Natural killer cell (primary cell): ENCODE results near the gene CDH20. TPM values are rescaled to one million over a fixed set of nuclear protein-coding genes. Genes with fewer than 3 reads are reported as not detected.

Experiments used
- ATAC-seq, 3 donors: fragments of 150-1000 bp in 2 of 3; fragments of 200-7000 bp in 1 of 3; cut with Tn5 transposase; 1 replicate in 1 of 3; 2 replicates in 2 of 3; pipeline ENCODE4 v1.10.0; 2021; ENCODE audit warnings: mild to moderate bottlenecking in 2 of 3, moderate library complexity in 2 of 3
- DNase-seq, 2 donors: peaks; one replicate each; pipeline versions ENCODE4 v3.0.0 to v3.0.0-alpha.2; 2013 to 2021; ENCODE audit warnings: mixed read lengths in 1 of 2
- H3K27ac ChIP-seq: one replicate; pipeline ENCODE4 v1.5.1; 2013; ENCODE audit warnings: mild to moderate bottlenecking, low read length
- H3K27me3 ChIP-seq: one replicate; pipeline ENCODE4 v1.6.1; 2013; ENCODE audit warnings: low read length; ENCODE audit not compliant: control insufficient read depth, insufficient read depth
- H3K36me3 ChIP-seq: one replicate; pipeline ENCODE4 v1.6.1; 2013; ENCODE audit warnings: low read length; ENCODE audit not compliant: control insufficient read depth, insufficient read depth
- H3K4me1 ChIP-seq: one replicate; pipeline ENCODE4 v1.6.1; 2013; ENCODE audit warnings: low read length; ENCODE audit not compliant: control insufficient read depth, insufficient read depth
- H3K4me3 ChIP-seq: one replicate; pipeline ENCODE4 v1.5.1; 2013; ENCODE audit warnings: low read length
- H3K9me3 ChIP-seq: one replicate; pipeline ENCODE4 v1.6.1; 2013; ENCODE audit warnings: low read length; ENCODE audit not compliant: control insufficient read depth, insufficient read depth
- H3K27ac Mint-ChIP-seq, 2 donors: one replicate each; pipeline ENCODE4 v1.8.0; 2022; ENCODE audit warnings: mild to moderate bottlenecking in 2 of 2, mixed read lengths in 2 of 2, moderate library complexity in 1 of 2
- H3K27me3 Mint-ChIP-seq, 2 donors: one replicate each; pipeline ENCODE4 v1.8.0; 2022; ENCODE audit warnings: low read depth in 2 of 2, mixed read lengths in 2 of 2
- H3K36me3 Mint-ChIP-seq: one replicate; pipeline ENCODE4 v1.8.0; 2022; ENCODE audit warnings: mixed read lengths
- H3K4me1 Mint-ChIP-seq, 2 donors: one replicate each; pipeline ENCODE4 v1.8.0; 2022; ENCODE audit warnings: mixed read lengths in 2 of 2
- H3K4me3 Mint-ChIP-seq: one replicate; pipeline ENCODE4 v1.8.0; 2022; ENCODE audit warnings: mild to moderate bottlenecking, moderate library complexity, mixed read lengths
- H3K9me3 Mint-ChIP-seq, 2 donors: one replicate each; pipeline ENCODE4 v1.8.0; 2022; ENCODE audit warnings: mixed read lengths in 2 of 2
- WGBS: methylation state at CpG from one replicate; pipeline ENCODE4 v1.1.7; 2013; ENCODE audit warnings: missing lambda C conversion rate; ENCODE audit not compliant: insufficient coverage; 5-methylcytosine and 5-hydroxymethylcytosine counted together
- intact Hi-C: fragments of 100-400 bp; cut with micrococcal nuclease; formaldehyde crosslinking; loops from one replicate; pipeline ENCODE4 v1.14.2; 2022
- total RNA-seq, 4 donors: library from RNA; stranded (reverse); fragments of 120-200 nt in 1 of 4; gene quantifications; one replicate each; pipeline versions ENCODE4 v1.2.3 to v1.2.4, GENCODE V29; 2013 to 2022
- TF ChIP-seq, protein P1 (sequence below): fragments of 200-600 bp; IDR thresholded peaks from one replicate; pipeline ENCODE4 v1.8.0; 2022; ENCODE audit warnings: antibody characterized with exemption

CDH20 gene
- total RNA-seq, 3 donors from 2014 or later (not counting 1 experiment from before 2014, with no cell fraction given) = 0.09 to 0.10 TPM; not detected in 1

DNA sequence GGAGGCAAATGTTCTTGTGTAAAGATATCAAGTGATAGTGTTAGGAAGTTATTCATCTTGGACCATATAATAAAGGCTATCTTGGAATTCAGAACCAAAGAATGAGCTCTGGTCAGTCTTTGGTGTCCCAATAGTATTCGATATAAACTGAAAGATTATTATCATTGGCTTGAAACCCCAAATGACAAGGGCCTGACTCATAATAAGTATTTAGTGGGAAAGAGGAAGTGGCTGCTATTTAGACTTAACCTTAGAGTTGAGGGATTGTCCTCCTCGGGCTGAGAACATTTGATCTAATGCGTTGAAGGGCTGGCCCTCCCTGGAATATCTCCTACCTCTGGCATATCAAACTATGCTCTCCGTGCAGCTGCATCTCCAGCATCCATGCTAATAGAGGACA, 67.5 kb downstream of the CDH20 start:
- Mint-ChIP-seq H3K27ac (no peak overlapping the region), H3K4me1 (no peaks in the 10 kb centered on the region), H3K36me3 (no peaks in the 10 kb centered on the region), H3K4me3 (no peak overlapping the region), H3K9me3 (peaks cover 4 to 7% of the 10 kb centered on the region in 2 donors), H3K27me3 (no peaks in the 10 kb centered on the region)
- H3K9me3 ChIP-seq = no peaks in the 10 kb centered on the region
- DNase-seq (no peak), ATAC-seq (no peak)
- H3K4me3 ChIP-seq = no peak overlapping the region
- H3K4me1 ChIP-seq = no peaks in the 10 kb centered on the region
- no peak overlapping the region for H3K27ac ChIP-seq
- TF ChIP-seq, protein P1, sequence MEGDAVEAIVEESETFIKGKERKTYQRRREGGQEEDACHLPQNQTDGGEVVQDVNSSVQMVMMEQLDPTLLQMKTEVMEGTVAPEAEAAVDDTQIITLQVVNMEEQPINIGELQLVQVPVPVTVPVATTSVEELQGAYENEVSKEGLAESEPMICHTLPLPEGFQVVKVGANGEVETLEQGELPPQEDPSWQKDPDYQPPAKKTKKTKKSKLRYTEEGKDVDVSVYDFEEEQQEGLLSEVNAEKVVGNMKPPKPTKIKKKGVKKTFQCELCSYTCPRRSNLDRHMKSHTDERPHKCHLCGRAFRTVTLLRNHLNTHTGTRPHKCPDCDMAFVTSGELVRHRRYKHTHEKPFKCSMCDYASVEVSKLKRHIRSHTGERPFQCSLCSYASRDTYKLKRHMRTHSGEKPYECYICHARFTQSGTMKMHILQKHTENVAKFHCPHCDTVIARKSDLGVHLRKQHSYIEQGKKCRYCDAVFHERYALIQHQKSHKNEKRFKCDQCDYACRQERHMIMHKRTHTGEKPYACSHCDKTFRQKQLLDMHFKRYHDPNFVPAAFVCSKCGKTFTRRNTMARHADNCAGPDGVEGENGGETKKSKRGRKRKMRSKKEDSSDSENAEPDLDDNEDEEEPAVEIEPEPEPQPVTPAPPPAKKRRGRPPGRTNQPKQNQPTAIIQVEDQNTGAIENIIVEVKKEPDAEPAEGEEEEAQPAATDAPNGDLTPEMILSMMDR = no peak
- H3K36me3 ChIP-seq = no peaks in the 10 kb centered on the region
- intact Hi-C loops = no loop called here
- no peaks in the 10 kb centered on the region for H3K27me3 ChIP-seq
- WGBS = 40% methylated on average over 4 of the region's 4 CpGs

- no peak overlapping the region for H3K27ac Mint-ChIP-seq
- H3K27me3 ChIP-seq = no peaks in the 10 kb centered on the region
- no peaks in the 10 kb centered on the region for H3K36me3 Mint-ChIP-seq
- H3K36me3 ChIP-seq = no peaks in the 10 kb centered on the region
- H3K4me1 ChIP-seq = no peaks in the 10 kb centered on the region
- ATAC-seq (no peak), DNase-seq (no peak)
- H3K9me3 ChIP-seq = no peaks in the 10 kb centered on the region
- no peaks in the 10 kb centered on the region for H3K4me1 Mint-ChIP-seq
- no peaks in the 10 kb centered on the region for H3K27me3 Mint-ChIP-seq
- intact Hi-C loops = no loop called here
- no peak overlapping the region for H3K4me3 ChIP-seq
- H3K4me3 Mint-ChIP-seq = no peak overlapping the region
- H3K27ac ChIP-seq = no peak overlapping the region
- WGBS = no CpG with 5 or more reads among the region's 1 CpG
- TF ChIP-seq, protein P1 = no peak
- H3K9me3 Mint-ChIP-seq = peaks cover 4% of the 10 kb centered on the region in 2 donors
Measured at GRCh38 chr18:61402726-61403125, 69.5 kb downstream of the CDH20 start.

DNA sequence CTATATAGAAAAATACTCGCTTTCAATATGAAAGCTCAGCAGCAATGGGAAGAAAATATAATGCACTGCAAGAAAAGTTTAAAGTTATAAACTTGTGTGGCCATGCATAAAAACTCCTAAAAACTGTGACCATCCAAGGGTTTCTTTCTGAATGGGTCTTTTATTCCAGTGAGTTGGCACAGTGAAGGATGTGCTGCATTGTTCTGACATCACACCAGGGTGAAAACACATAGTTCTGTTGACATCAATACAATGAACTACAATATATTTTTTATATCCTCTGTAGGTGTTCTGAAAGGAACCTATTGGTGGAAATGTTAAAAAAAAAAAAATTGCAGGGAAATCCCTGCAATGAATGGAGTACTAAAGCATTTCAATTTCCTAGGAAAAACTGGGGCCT, 80.2 kb downstream of the CDH20 start:
- Mint-ChIP-seq H3K27ac (no peak overlapping the region), H3K4me3 (no peak overlapping the region), H3K36me3 (no peaks in the 10 kb centered on the region), H3K9me3 (peaks cover 0 to 4% of the 10 kb centered on the region in 2 donors), H3K27me3 (no peaks in the 10 kb centered on the region), H3K4me1 (no peaks in the 10 kb centered on the region)
- ATAC-seq (no peak), DNase-seq (no peak)
- Histone ChIP-seq H3K4me3 (no peak overlapping the region), H3K4me1 (no peaks in the 10 kb centered on the region), H3K27ac (no peak overlapping the region), H3K36me3 (no peaks in the 10 kb centered on the region), H3K27me3 (no peaks in the 10 kb centered on the region), H3K9me3 (no peaks in the 10 kb centered on the region)
- 100% methylated on average over 1 of the region's 1 CpG for WGBS
- TF ChIP-seq, protein P1 = no peak
- intact Hi-C loops = no loop called here

DNA sequence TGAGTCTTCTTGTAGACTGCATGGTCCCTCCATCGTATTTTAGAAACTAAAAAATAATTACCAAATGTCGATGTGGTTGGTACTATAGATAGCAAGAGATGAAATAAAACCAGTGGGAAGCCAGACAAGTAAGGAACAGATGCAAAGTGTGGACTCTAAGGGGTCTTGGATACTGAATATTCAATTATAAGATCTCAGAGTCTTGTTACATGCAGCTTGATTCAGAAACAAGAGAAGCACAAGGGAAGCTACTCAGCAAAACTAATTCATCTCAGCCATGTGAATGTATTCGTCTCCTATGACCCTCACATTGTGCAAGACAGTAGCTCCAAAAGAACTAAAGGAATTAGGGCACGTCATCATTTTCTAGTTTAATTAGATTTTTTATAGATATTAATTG, 80.9 kb downstream of the CDH20 start:
- Mint-ChIP-seq H3K9me3 (peaks cover 0 to 4% of the 10 kb centered on the region in 2 donors), H3K4me1 (no peaks in the 10 kb centered on the region), H3K27ac (no peak overlapping the region), H3K4me3 (no peak overlapping the region), H3K36me3 (no peaks in the 10 kb centered on the region), H3K27me3 (no peaks in the 10 kb centered on the region)
- no peak overlapping the region for H3K4me3 ChIP-seq
- H3K4me1 ChIP-seq = no peaks in the 10 kb centered on the region
- H3K9me3 ChIP-seq = no peaks in the 10 kb centered on the region
- no peaks in the 10 kb centered on the region for H3K36me3 ChIP-seq
- no peaks in the 10 kb centered on the region for H3K27me3 ChIP-seq
- intact Hi-C loops = no loop called here
- H3K27ac ChIP-seq = no peak overlapping the region
- 86% methylated on average over 2 of the region's 4 CpGs for WGBS
- TF ChIP-seq, protein P1 = no peak
- DNase-seq (no peak), ATAC-seq (no peak)
